EL (cell line): ENCODE measurements around the gene TRIM61.
A peak's percentile ranks its signal among the peaks of the same experiment; 100 is the strongest.
"Not testable (repeated sequence)": the region's sequence is repeated elsewhere in the genome, so short reads cannot be mapped to it uniquely, and the experiment has no call there.

Source experiments
- DNase-seq: peaks from one replicate; pipeline ENCODE4 v3.0.0-alpha.2; 2016

The TRIM61 gene

DNA sequence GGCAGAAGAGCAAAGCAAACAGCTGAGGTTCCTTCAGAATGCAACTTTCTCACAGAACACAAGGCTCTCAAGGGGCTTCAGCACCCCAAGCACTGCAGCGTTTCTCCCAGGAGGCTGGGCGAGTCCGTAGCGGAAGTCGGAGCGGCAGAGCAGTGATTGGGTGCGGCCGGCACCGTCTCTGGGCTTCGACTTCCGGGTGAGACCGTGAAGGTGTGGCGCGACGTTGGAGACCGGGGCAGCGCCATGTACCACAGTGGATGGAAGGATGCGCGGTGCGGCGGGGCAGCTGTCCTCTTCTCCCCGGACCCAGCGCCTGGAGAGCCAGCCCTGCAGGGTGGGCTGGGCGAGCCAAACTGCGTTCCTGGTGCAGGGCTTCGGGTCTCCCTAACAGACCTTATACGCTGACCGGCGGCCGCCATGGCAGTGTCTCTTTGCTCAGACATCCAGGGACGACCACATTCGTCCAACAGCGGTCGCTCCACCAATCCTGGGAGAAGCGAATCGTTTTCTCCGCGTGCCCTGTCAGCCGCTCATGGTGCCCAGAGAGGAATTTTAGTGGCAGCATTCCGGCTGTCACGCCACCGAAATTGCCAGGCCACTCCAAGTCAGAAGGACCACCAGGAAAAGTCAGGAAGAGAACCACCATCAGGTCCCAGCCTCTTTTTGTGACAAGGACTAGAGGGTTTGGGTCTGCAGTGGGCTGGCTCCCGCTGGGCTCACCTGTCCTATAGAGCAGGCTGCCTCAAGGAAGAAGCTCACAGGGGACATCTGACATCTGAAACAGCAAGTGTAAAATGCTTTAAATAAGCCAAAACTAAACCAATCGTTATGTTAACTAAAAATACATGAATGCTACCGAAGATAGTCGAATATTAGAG is 20.5 kb downstream of the TRIM61 start:
- DNase-seq, result peak; percentile 65

DNA sequence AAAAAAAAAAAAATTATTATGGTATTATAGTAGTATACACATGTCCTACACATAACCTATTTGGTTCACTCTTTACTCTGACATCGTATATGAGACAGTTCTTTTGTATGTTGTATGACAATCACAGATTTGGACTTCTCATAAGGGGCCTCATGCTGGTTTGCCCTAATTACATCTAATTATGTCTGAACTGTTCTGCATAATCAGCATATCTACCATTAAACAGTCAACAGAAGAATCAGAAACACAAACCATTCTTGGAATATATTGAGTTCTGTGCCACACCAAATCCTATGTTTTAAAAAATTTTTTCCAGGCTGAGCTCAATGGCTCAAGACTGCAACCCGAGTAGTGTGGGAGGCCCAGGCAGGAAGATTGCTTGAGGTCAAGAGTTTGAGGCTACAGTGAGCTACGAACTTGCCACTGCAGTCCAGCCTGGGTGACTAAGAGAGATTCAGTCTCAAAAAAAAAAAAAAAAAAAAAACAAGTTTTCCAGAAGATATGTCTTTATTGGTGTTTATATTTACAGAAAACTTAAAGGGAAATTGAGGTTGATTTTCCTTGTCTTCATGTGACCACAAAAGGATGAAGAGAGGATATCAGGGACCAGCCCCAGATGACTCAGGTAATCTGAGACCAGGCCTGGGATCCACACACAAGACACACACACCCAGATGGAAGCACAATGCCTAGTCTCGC is 22.2 kb downstream of the TRIM61 start:
- no peak for DNase-seq

DNA sequence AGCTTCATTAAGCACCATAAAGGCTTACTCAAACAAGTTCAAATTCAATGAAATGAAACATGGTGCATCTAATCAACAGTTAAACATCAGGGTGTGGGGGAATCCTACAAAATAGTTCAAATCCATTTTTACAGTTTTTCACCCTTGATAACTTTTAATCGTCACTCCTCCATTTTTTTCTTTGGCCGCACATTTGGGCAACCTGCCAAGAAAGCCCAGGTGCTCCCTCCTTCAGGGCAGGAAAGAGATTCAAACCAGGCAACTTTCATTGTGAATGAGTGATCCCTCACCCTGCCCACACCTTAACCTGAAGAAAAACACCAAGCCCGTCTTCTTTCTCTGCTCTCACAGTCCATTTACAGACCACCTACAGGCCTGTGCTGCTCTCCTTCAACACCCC is 24.9 kb downstream of the TRIM61 start:
- no peak for DNase-seq

DNA sequence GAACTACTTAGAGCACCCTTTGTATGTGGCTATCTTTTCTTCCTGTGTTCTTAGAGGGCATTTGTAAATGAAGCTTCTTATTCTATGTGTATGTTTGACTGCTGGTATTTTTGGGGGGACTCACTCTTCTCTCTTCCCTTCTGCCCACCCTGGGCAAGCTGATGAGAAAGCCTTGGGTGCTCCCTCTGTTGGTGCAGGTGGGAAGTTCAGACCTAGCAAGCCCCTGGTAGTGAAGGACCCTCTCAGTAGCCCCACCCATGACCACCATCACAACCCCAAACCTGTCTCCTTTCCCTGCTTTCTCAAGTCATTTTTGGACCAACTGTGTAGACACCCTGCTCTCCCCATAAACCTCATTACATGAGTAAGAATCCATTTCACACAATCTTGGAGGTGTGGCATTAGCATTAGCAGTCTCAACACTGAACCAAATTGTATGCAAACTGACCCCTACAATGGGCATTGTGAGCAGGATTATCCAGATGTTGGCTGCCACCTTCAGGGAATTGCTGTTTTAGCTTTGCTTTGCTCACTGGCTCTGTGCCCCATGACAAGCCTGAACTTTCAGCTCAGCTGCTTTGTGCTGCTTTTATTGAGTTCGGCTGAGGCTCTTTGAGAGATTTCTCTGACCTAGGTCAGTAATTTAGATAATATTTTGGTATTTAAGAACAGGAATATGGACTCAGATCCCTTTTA is 27.9 kb downstream of the TRIM61 start:
- no peak for DNase-seq

DNA sequence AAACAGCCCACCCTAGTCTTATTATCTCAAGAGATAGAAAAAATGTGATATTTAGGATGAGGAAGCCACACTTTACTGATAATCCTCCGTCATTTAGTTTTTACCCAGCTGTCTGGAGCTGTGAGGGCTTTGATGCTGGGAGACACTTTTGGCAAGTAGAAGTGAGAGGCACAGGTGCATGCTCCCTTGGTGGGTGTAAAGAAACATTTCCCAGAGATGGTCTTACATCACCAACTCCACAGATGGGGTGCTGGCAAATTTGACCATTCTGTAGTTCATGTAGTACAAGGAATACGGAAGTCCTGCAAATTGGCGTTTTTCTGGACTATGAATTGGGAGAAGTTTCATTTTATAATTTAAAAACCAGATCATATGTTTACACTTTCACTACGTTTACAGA is 28.5 kb downstream of the TRIM61 start:
- no peak for DNase-seq

DNA sequence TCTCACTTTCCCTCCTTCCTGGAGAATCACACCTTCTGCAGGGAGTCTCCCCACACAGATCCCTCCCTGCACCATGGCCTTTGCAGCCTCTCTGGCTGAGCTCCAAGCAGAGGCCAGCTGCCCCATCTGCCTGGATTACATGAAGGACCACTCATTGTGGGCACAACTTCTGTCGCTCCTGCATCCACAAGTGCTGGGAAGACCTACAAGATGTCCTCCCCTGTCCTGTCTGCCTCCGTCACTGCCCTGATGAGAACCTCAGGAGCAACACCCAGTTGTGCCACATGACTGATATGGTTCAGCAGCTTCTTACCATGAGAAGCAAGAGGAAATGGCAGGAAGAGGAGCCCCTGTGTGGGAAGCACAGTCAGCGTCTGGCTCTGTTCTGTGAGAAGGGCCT is 29.5 kb downstream of the TRIM61 start:
- not testable (repeated sequence) for DNase-seq

DNA sequence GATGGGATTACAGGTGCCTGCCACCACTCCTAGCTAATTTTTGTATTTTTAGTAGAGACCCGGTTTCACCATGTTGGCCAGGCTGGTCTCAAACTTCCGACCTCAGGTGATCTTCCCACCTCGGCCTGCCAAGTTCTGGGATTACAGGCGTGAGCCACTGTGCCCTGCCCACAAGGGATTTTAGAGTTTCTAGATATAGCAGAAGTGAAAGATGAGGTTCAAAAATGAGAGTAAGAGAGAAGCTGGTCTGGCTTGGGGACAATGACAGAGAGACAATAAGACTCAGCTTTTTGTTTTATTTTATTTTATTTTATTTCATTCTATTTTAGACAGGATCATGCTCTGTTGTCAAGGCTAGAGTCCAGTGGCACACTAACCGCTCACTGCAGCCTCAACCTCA is 30.6 kb downstream of the TRIM61 start:
- no peak for DNase-seq

DNA sequence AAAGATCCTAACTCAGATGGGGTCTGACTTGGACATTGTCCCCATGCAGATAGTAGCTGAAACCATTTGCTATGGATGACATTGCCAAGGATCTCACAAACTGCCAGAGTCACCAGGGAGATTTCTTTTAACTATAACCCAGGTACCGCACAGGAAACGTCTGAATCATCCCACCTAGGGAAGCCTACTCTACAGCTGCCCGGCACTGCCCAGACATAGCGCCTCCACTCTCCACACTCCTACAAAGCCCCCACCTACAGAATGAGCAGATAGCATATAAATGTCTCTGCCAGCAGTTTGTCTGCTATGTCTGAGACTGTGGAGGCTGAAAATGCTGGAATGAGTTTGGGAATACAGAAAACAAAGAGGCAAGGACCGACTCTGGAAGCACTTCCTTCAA is 32.3 kb downstream of the TRIM61 start:
- DNase-seq, result no peak

DNA sequence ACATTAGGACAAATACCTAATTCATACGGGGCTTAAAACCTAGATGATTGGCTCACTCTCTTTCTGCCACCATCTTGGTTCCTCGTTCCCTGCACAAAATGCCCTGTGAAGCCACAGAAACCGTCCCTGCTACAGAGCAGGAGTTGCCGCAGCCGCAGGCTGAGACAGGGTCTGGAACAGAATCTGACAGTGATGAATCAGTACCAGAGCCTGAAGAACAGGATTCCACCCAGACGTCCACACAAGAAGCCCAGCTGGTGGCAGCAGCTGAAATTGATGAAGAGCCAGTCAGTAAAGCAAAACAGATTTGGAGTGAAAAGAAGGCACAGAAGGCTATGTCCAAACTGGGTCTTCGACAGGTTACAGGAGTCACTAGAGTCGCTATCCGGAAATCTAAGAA is 34.3 kb downstream of the TRIM61 start:
- no peak for DNase-seq

DNA sequence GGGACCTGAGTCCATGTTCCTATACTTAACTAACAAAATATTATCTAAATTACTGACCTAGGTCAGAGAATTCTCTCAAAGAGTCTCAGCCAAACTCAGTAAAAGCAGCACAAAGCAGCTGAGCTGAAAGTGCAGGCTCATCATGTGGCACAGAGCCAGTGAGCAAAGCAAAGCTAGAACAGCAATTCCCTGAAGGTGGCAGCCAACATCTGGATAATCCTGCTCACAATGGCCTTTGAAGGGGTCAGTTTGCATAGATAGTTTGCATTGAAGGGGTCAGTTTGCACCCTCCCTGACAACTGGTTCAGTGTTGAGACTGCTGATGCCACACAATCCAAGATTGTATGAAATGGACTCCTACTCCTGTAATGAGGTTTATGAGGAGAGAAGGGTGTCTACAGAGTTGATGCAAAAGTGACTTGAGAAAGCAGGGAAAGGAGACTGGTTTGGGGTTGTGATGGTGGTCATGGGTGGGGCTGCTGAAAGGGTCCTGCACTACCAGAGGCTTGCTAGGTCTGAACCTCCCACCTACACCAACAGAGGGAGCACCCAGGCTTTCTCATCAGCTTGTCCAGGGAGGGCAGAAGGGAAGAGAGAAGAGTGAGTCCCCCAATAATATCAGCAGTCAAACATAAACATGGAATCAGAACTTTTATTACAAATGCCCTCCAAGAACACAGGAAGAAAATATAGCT is 39.7 kb downstream of the TRIM61 start:
- DNase-seq, result no peak

DNA sequence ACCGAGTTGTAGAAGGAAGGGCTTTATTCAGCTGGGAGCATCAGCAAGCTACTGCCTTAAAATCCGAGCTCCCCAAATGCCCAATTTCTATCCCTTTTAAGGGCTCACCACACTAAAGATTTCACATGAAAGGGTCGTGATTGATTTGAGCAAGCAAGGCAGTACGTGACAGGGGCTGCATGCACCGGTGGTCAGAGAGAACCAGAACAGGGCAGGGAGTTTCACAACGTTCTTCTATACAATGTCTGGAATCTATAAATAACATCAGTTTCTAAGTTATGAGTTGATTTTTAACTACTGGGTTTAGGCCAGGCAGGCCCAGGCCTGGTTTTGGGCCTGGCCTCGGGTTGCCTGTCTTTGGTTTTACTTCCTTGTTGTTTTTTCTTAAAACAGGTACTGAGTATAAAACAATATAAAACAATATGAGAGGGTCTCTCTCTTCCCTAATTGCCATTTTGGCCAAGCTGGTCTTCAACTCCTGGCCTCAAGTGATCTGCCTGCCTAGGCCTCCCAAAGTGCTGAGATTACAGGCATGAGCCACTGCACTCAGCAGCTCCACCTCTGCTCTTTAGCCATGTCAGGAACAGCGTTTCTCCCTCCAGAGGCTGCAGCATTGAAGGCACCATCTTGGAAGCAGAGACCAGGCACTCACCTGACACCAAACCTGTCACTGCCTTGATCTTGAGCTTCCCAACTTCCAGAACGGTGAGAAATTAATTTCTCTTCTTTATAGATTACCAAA is 41.4 kb downstream of the TRIM61 start:
- DNase-seq, result not testable (repeated sequence)

DNA sequence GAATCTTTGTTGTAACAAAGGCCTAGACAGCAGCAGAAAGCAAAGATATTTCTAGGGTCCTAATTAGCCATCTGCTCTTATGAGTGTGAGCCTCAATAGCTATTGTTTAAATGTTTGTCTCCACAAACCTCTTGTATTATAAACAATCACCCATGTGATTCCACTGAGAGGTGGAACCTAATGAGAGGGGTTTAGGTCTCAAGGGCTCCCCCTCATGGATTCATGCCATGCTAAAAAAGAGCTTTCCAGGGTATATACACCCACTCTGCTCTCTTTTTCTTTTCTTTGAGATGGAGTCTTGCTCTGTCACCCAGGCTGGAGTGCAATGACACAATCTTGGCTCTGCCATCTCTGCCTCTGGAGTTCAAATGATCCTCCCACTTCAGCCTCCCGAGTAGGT is 42.1 kb downstream of the TRIM61 start:
- DNase-seq, result peak; percentile 4

DNA sequence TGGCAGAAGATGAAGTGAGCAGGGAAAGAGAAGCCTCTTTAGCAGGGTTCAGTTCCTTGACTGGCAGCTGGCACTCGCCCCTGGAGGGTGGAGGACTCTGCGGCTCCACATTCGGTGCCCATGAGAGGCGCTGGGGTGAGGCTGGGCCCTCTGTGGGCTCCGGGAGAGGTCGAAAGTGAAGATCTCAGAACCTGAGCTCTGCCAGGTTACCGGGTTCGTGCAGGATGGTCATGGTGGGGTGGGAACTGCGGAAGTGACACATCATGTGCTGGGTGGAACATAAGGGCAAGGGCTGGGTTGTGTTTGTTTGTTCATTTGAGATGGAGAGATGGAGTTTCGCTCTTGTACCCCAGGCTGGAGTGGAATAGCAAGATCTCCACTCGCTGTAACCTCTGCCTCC is 44.2 kb downstream of the TRIM61 start:
- no peak for DNase-seq

DNA sequence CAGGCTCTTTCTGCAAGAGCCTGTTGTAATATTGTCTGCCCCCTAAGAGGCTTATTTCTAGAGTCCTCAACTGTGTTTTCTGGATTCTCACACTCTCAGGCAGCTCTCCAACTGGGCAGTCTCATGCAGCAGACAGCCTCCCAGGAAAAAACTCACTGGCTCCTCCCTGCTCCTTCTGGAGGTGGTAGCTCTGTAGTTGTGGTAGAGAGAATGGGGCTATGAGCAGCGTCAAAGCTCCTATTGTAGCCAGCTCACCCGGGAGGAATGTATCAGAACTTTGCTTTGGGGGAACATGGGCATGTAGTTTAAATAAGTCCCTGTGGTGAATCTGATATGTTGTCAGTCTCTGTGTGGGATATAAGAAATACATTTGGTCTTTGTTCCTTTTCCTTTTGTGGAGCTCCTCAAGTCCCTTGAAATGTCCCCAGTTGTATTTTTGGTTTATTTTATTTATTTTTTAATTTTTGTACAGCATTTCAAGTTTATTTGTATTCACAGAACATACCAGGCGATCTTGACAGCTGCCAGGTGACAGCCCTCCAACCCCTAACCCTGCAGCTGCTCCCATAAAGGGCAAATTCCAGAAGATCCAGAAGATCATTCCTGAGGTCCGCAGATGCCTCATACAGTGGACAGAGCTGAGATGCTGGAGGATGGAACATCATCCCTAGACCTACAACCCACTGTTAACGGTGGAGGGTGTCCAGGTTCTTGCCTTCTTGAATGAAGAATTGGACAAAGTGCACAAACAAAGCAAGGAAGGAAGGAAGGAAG is 45.7 kb downstream of the TRIM61 start:
- peak; percentile 66 for DNase-seq

DNA sequence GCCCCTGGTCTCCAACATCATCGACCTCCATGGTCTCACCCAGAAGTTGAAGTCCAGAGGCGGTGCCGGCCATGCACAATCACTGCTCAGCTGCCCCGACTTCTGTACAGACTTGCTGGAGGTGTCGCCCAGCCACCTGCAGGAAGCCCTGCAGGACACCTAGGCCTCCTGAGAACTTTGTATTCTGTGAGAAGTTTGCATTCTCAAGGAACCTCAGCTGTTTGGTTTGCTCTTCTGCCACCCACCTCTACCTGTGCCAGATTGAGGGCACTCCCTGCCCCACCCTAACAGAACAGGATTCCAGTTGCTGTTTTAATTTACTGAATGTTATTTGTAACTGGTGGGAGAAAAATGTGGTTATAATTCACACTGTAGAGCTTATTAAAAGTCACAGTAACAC is 46.8 kb downstream of the TRIM61 start:
- DNase-seq, result no peak

DNA sequence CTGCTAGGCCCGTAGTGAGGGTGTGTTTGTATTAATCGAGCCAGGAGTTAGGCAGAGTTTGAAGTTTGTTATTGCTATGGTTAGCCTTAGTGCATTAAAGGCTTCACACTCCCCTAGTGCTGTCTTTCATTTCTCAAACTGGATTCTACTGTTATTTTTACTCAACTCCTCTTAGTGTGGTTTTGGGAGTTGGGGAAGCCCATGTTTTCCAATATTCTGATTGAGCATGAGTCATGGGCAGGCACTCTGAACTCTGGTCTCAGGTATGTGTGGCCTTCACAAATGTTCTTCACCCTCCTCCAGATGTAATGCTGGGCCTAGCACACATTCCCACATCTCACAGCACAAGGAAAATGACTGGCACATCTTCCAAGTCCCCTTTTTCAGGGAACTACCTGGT is 50.4 kb downstream of the TRIM61 start:
- DNase-seq, result peak; percentile 33

DNA sequence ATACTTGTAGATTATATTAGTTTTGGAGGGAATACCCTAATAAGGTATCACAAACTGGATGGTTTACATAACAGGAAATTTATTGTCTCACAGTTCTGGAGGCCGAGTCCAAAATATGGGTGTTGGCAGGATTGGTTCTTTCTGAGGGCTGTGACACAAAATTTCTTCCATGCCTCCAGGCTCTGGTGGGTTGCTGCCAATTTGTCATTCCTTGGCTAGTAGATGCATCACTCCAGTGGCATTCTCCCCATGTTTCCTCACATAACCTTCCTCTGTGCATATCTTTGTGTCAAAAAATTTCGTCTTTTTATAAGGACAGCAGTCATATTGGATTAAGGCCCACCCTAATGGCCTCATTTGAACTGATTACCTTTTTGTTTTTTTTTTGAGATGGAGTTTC is 51.2 kb downstream of the TRIM61 start:
- peak; percentile 76 for DNase-seq

DNA sequence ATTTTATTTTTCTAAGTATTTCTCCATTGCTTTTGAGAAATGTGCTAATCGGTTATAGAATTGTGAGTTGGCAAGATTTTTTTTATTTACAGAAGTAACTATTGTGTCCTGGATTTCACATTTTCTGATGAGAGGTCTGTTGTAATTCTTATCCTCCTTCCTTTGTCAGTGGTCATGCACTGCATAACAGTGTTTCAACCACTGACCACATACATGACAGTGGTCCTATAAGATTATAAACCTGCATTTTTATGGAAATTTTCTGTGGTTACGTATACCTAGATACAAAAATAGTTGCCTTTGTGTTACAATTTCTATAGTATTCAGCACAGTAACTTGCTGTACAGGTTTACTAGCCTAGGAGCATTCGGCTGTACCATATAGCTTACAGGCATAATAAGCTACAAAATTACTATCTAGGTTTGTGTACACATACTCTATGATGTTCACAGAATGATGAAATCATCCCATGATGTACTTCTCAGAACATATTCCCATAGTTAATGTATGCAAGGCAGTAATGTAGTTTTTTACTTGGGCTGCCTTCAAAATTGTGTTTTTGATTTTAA is 52.7 kb downstream of the TRIM61 start:
- DNase-seq, result no peak

DNA sequence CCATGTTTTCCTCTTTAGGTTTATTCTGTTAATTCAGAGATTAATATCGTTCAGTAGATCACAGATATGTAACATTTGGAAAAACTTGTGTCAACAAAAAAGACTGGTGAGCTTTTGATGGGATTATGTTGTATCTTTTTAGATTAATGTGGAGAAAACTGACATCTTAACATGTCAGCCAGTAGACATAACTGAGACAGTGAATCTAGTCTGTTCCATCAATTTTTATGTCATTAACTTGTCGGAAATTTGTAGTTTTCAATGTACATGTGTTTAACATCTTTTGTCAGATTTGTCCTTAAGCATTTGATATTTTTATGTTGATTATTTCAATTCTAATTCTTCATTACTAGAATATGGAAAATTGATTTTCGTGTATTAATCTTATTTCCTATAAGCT is 58.5 kb downstream of the TRIM61 start:
- no peak for DNase-seq
